ENCODE results near the gene LPO.

- TF ChIP-seq CTCF (IDR thresholded peaks at IDR 0.05), result no peak
- TF ChIP-seq POLR2A (IDR thresholded peaks at IDR 0.05), result no peak
- TF ChIP-seq EP300 (IDR thresholded peaks at IDR 0.05), result no peak
Measured at GRCh38 chr17:58238147-58238634, at the start of gene LPO.
